WTC11 (cell line): ENCODE results near the gene PIGS. TPM values are rescaled to one million over a fixed set of nuclear protein-coding genes. Genes with fewer than 3 reads are reported as not detected.

ENCODE experiments used
- ATAC-seq: fragments of 200-7000 bp; cut with Tn5 transposase; 2 replicates; pipeline ENCODE4 v1.10.0; 2021; ENCODE audit warnings: mild to moderate bottlenecking, moderate library complexity
- CTCF ChIA-PET: fragments of 300-600 bp; sonication (Branson Sonifier 250); formaldehyde crosslinking; loops from one replicate; lab custom pipeline; 2021; ENCODE audit warnings: antibody characterized with exemption; lab: Charles Lee
- POLR2A ChIA-PET: fragments of 350-600 bp; sonication (Branson Sonifier 250); formaldehyde crosslinking; loops from one replicate; lab custom pipeline; 2021; ENCODE audit warnings: antibody characterized with exemption; lab: Charles Lee
- DNase-seq: peaks from one replicate; pipeline ENCODE4 v3.0.0; 2021; ENCODE audit warnings: low spot score
- H3K27ac Mint-ChIP-seq: 2 replicates; pipeline ENCODE4 v1.8.0; 2021; ENCODE audit warnings: mixed read lengths
- H3K27me3 Mint-ChIP-seq: 2 replicates; pipeline ENCODE4 v1.8.0; 2021; ENCODE audit warnings: low read depth, mild to moderate bottlenecking, moderate library complexity, mixed read lengths
- H3K36me3 Mint-ChIP-seq: 2 replicates; pipeline ENCODE4 v1.8.0; 2021; ENCODE audit warnings: mixed read lengths
- H3K4me1 Mint-ChIP-seq: 2 replicates; pipeline ENCODE4 v1.8.0; 2022; ENCODE audit warnings: mixed read lengths
- H3K4me3 Mint-ChIP-seq: 2 replicates; pipeline ENCODE4 v1.8.0; 2021; ENCODE audit warnings: mild to moderate bottlenecking, moderate library complexity, mixed read lengths
- H3K9me3 Mint-ChIP-seq: 2 replicates; pipeline ENCODE4 v1.8.0; 2021; ENCODE audit warnings: mixed read lengths
- ATF3 ChIP-seq: sonication (generic); formaldehyde crosslinking; conservative IDR thresholded peaks from 2 replicates; pipeline ENCODE4 v1.8.1; 2022; ENCODE audit warnings: mild to moderate bottlenecking, missing genetic modification reagents
- E2F5 ChIP-seq: sonication (generic); formaldehyde crosslinking; IDR thresholded peaks from 2 replicates; pipeline ENCODE4 v1.8.1; 2022; ENCODE audit warnings: mild to moderate bottlenecking, moderate library complexity, missing genetic modification reagents
- GRHL2 ChIP-seq: fragments of 250-450 bp; sonication (Bioruptor Pico); IDR thresholded peaks from 2 replicates; pipeline ENCODE4 v1.8.0; 2022; ENCODE audit warnings: mild to moderate bottlenecking, moderate library complexity; ENCODE audit not compliant: insufficient replicate concordance, severe bottlenecking
- MYBL2 ChIP-seq: sonication (generic); formaldehyde crosslinking; IDR thresholded peaks from 2 replicates; pipeline ENCODE4 v1.8.1; 2023; ENCODE audit warnings: mild to moderate bottlenecking, moderate library complexity, missing genetic modification reagents
- NFATC4 ChIP-seq: fragments of 250-450 bp; sonication (Bioruptor Pico); IDR thresholded peaks from 2 replicates; pipeline ENCODE4 v1.9.0; 2021; ENCODE audit warnings: mild to moderate bottlenecking
- RELA ChIP-seq: sonication (generic); formaldehyde crosslinking; IDR thresholded peaks from 2 replicates; pipeline ENCODE4 v1.8.1; 2022; ENCODE audit warnings: missing genetic modification reagents, mild to moderate bottlenecking, borderline replicate concordance
- RORB ChIP-seq: fragments of 250-450 bp; sonication (Bioruptor Pico); IDR thresholded peaks from 2 replicates; pipeline ENCODE4 v1.9.0; 2021; ENCODE audit warnings: mild to moderate bottlenecking
- SOX15 ChIP-seq: fragments of 250-450 bp; sonication (Bioruptor Pico); IDR thresholded peaks from 2 replicates; pipeline ENCODE4 v1.9.0; 2021; ENCODE audit warnings: mild to moderate bottlenecking
- TCF7 ChIP-seq: sonication (generic); formaldehyde crosslinking; IDR thresholded peaks from 2 replicates; pipeline ENCODE4 v1.8.0; 2022; ENCODE audit warnings: mild to moderate bottlenecking, low read depth, missing genetic modification reagents, moderate library complexity
- TEAD1 ChIP-seq: sonication (generic); formaldehyde crosslinking; IDR thresholded peaks from 2 replicates; pipeline ENCODE4 v1.8.0; 2022; ENCODE audit warnings: mild to moderate bottlenecking, missing genetic modification reagents
- USF2 ChIP-seq: sonication (generic); formaldehyde crosslinking; IDR thresholded peaks from 2 replicates; pipeline ENCODE4 v1.8.1; 2023; ENCODE audit warnings: mild to moderate bottlenecking, missing genetic modification reagents, moderate library complexity
- ZBTB21 ChIP-seq: sonication (generic); formaldehyde crosslinking; IDR thresholded peaks from 2 replicates; pipeline ENCODE4 v1.8.1; 2023; ENCODE audit warnings: mild to moderate bottlenecking, missing genetic modification reagents, borderline replicate concordance
- ZNF121 ChIP-seq: sonication (generic); formaldehyde crosslinking; IDR thresholded peaks from 2 replicates; pipeline ENCODE4 v1.8.0; 2023; ENCODE audit warnings: missing genetic modification reagents
- ZNF281 ChIP-seq: sonication (generic); formaldehyde crosslinking; IDR thresholded peaks from 2 replicates; pipeline ENCODE4 v1.8.0; 2023; ENCODE audit warnings: mild to moderate bottlenecking, missing genetic modification reagents
- ZNF317 ChIP-seq: sonication (generic); formaldehyde crosslinking; IDR thresholded peaks from 2 replicates; pipeline ENCODE4 v1.8.1; 2023; ENCODE audit warnings: low read depth, mild to moderate bottlenecking, moderate library complexity, missing genetic modification reagents, borderline replicate concordance
- ZNF396 ChIP-seq: fragments of 250-450 bp; sonication (Bioruptor Pico); IDR thresholded peaks from 2 replicates; pipeline ENCODE4 v1.8.0; 2021; ENCODE audit warnings: mild to moderate bottlenecking, moderate library complexity, borderline replicate concordance
- ZNF512 ChIP-seq: sonication (generic); formaldehyde crosslinking; IDR thresholded peaks from 2 replicates; pipeline ENCODE4 v1.8.1; 2022; ENCODE audit warnings: missing genetic modification reagents, borderline replicate concordance
- ZNF532 ChIP-seq: fragments of 250-450 bp; sonication (Bioruptor Pico); IDR thresholded peaks from 2 replicates; pipeline ENCODE4 v1.9.0; 2021; ENCODE audit warnings: mild to moderate bottlenecking, borderline replicate concordance
- ZNF671 ChIP-seq: fragments of 250-450 bp; sonication (Bioruptor Pico); IDR thresholded peaks from 2 replicates; pipeline ENCODE4 v1.8.0; 2021; ENCODE audit warnings: mild to moderate bottlenecking
- ZSCAN18 ChIP-seq: fragments of 250-450 bp; sonication (Bioruptor Pico); IDR thresholded peaks from 2 replicates; pipeline ENCODE4 v2.1.2; 2022; ENCODE audit warnings: mild to moderate bottlenecking, moderate library complexity
- total RNA-seq: library from RNA; stranded (reverse); gene quantifications from 3 replicates; pipeline ENCODE4 v1.2.3, GENCODE V29; 2021

The PIGS gene
- total RNA-seq, 1 experiment from 2014 or later, result 50.6 TPM

- no peak for TF ChIP-seq ZSCAN18 (CRISPR knock-in tag)
- no peak for TF ChIP-seq GRHL2 (CRISPR knock-in tag)
- no peak for TF ChIP-seq ZNF281
- TF ChIP-seq ZNF396 (CRISPR knock-in tag), result no peak
Observed at GRCh38 chr17:28508211-28508724, 63.1 kb downstream of the PIGS start (continued).

GRCh38 chr17:28507567-28508203, 63.6 kb downstream of the PIGS start:
- ChIA-PET POLR2A (interaction anchor here (0.8 kb wide), 1 partner anchor 9 kb away, joined by 3 read pairs; no protein-coding TSS in a partner anchor), CTCF (interaction anchor here (0.6 to 1.6 kb wide), 4 partner anchors 13 to 40 kb away, joined by 4 to 6 read pairs (median 4); no protein-coding TSS in a partner anchor)
- H3K27ac Mint-ChIP-seq, result no peak overlapping the region
- H3K4me1 Mint-ChIP-seq, result peaks cover 10% of the 10 kb centered on the region
- DNase-seq (peak; percentile 52), ATAC-seq (peak; percentile 77)
- H3K4me3 Mint-ChIP-seq, result no peak overlapping the region
- H3K36me3 Mint-ChIP-seq, result no peaks in the 10 kb centered on the region
- peaks cover 7% of the 10 kb centered on the region for H3K27me3 Mint-ChIP-seq
- no peaks in the 10 kb centered on the region for H3K9me3 Mint-ChIP-seq
- TF ChIP-seq TEAD1 (CRISPR knock-in tag) (no peak), E2F5 (no peak), ZNF121 (no peak), ZNF512 (CRISPR knock-in tag) (no peak), ZNF317 (CRISPR knock-in tag) (no peak), ATF3 (no peak), SOX15 (CRISPR knock-in tag) (no peak), RORB (CRISPR knock-in tag) (no peak), TCF7 (CRISPR knock-in tag) (no peak), MYBL2 (CRISPR knock-in tag) (no peak), NFATC4 (CRISPR knock-in tag) (no peak), ZBTB21 (CRISPR knock-in tag) (no peak), USF2 (CRISPR knock-in tag) (no peak), ZNF281 (no peak), ZNF532 (CRISPR knock-in tag) (no peak), ZNF671 (CRISPR knock-in tag) (no peak), RELA (no peak)
